Adrenal gland (tissue), 12 donors: ENCODE results near the gene ORC5. TPM values are rescaled to one million over a fixed set of nuclear protein-coding genes. Genes with fewer than 3 reads are reported as not detected.
A peak's percentile ranks its signal among the peaks of the same experiment; 100 is the strongest.
"Not testable (repeated sequence)": the region's sequence is repeated elsewhere in the genome, so short reads cannot be mapped to it uniquely, and the experiment has no call there.

Source experiments
- DNase-seq, 7 donors: peaks; one replicate each; pipeline ENCODE4 v3.0.0-alpha.2; 2019 to 2020
- H3K27ac ChIP-seq, 5 donors: fragments of 200-600 bp; sonication (generic) in 4 of 5; 1 replicate in 3 of 5; 2 replicates in 2 of 5; pipeline versions ENCODE4 v1.5.1 to v1.8.0; 2016 to 2020; ENCODE audit warnings: mild to moderate bottlenecking in 1 of 5
- H3K27me3 ChIP-seq: fragments of 200-600 bp; 2 replicates; pipeline ENCODE4 v1.8.0; 2021
- H3K36me3 ChIP-seq, 2 donors: fragments of 200-600 bp; replicated peaks in 1 of 2; 1 replicate in 1 of 2; 2 replicates in 1 of 2; pipeline versions ENCODE4 v1.5.1 to v1.8.0; 2018 to 2022
- H3K4me1 ChIP-seq, 2 donors: fragments of 200-600 bp; replicated peaks in 1 of 2; 1 replicate in 1 of 2; 2 replicates in 1 of 2; pipeline versions ENCODE4 v1.5.1 to v1.8.0; 2018 to 2021
- H3K4me3 ChIP-seq, 4 donors: fragments of 200-600 bp; sonication (generic) in 3 of 4; one replicate each; pipeline ENCODE4 v1.5.1; 2016 to 2018
- H3K9me3 ChIP-seq, 3 donors: fragments of 200-600 bp; sonication (generic) in 1 of 3; replicated peaks in 1 of 3; 1 replicate in 2 of 3; 2 replicates in 1 of 3; pipeline versions ENCODE4 v1.5.1 to v1.8.0; 2016 to 2021
- POLR2A ChIP-seq, 2 donors: fragments of 450-650 bp; IDR thresholded peaks; one replicate each; pipeline ENCODE4 v1.6.1; 2017; ENCODE audit warnings: antibody characterized with exemption in 2 of 2, mild to moderate bottlenecking in 2 of 2, moderate library complexity in 1 of 2
- WGBS, 4 donors: extraction: QIAGEN DNeasy Blood & Tissue Kit in 2 of 4; methylation state at CpG; one replicate each; pipeline versions ENCODE4 v1.1.5 to v1.1.7; 2013 to 2017; 5-methylcytosine and 5-hydroxymethylcytosine counted together
- intact Hi-C, 2 donors: fragments of 100-400 bp; cut with DNase I; formaldehyde crosslinking; loops; one replicate each; pipeline versions ENCODE4 v1.14.1 to v1.15.0; 2022 to 2023
- polyA plus RNA-seq, 3 donors: library from polyadenylated mRNA; stranded (reverse); fragments of 200-250 nt in 2 of 3; fragments of 350-450 nt in 1 of 3; fragmentation: Illumina TruSeq in 1 of 3; extraction: RNeasy Lipid Tissue Mini Kit (QIAGEN cat#74804) in 1 of 3; gene quantifications; one replicate each; pipeline ENCODE4 v1.2.3, GENCODE V29; 2013 to 2014
- total RNA-seq, 9 donors: library from RNA; depleted of rRNA in 4 of 9; stranded (reverse); fragments of >200 nt in 4 of 9; fragments of 120-200 nt in 1 of 9; fragmentation: NEBNext Ultra II Directional in 1 of 9; extraction: Animal tissue kit (Norgen Biotek cat#: 25700) in 1 of 9; gene quantifications; one replicate each; pipeline versions ENCODE4 v1.1.0 to v1.2.4, GENCODE V29; 2013 to 2023
- TF ChIP-seq, protein P1 (sequence below), 6 experiments: fragments of 450-650 bp in 4 of 6; fragments of 200-600 bp in 2 of 6; sonication (generic) in 1 of 6; IDR thresholded peaks; 1 replicate in 5 of 6; 2 replicates in 1 of 6; pipeline versions ENCODE4 v1.5.1 to v1.8.0; 2016 to 2021; ENCODE audit warnings: antibody characterized with exemption in 6 of 6, mild to moderate bottlenecking in 2 of 6, moderate library complexity in 1 of 6
- donor health status: healthy with polysubstance abuse.
- donor health status: Bipolar disorder and iron deficiency.
- donor health status: DM: yes; HTN: yes; CAD: no.
- donor health status: DM: no; HTN: no; CAD: no.
- donor health status: DM: no; HTN: no; CAD: no.
- donor health status: DM: yes; HTN: yes; CAD: no.

ORC5 gene
- total and polyA plus RNA-seq, 12 donors, result 4.5 to 97.7 (median 18.6) TPM

GRCh38 chr7:104179178-104179577 is 28.6 kb downstream of the ORC5 start:
- peaks cover 0 to 8% of the 10 kb centered on the region in 2 donors for H3K36me3 ChIP-seq
- no peak for DNase-seq

DNA sequence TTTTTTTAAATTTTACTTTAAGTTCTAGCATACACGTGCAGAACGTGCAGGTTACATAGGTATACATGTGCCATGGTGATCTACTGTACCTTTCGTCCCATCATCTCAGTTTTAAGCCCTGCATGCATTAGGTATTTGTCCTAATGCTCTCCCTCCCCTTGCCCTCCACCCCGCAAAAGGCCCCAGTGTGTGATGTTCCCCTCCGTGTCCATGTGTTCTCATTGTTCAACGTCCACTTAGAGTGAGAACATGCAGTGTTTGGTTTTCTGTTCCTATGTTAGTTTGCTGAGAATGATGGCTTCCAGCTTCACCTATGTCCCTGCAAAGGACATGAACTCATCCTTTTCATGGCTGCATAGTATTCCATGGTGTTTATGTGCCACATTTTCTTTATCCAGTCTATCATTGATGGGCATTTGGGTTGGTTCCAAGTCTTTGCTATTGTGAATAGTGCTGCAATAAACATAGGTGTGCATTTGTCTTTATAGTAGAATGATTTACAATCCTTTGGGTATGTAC is 30.2 kb downstream of the ORC5 start:
- intact Hi-C loops, H3K9me3 ChIP-seq, DNase-seq, H3K4me3 ChIP-seq, H3K27ac ChIP-seq, H3K36me3 ChIP-seq, H3K4me1 ChIP-seq, H3K27me3 ChIP-seq: not testable (repeated sequence)
- WGBS, 4 donors, result 96 to 99% (median 97%) methylated on average over 6 of the region's 6 CpGs

More at GRCh38 chr7:104179178-104179577, 28.6 kb downstream of the ORC5 start:
- intact Hi-C loops, result no loop called here
- H3K4me3 ChIP-seq, result no peak overlapping the region
- 93 to 98% (median 98%) methylated on average over 2 of the region's 2 CpGs for whole genome bisulfite sequencing, 4 donors
- peaks cover 0 to 6% of the 10 kb centered on the region in 2 donors for H3K4me1 ChIP-seq
- H3K9me3 ChIP-seq, result no peaks in the 10 kb centered on the region
- H3K27me3 ChIP-seq, result no peaks in the 10 kb centered on the region
- H3K27ac ChIP-seq, result no peak overlapping the region
- TF ChIP-seq, protein P1, sequence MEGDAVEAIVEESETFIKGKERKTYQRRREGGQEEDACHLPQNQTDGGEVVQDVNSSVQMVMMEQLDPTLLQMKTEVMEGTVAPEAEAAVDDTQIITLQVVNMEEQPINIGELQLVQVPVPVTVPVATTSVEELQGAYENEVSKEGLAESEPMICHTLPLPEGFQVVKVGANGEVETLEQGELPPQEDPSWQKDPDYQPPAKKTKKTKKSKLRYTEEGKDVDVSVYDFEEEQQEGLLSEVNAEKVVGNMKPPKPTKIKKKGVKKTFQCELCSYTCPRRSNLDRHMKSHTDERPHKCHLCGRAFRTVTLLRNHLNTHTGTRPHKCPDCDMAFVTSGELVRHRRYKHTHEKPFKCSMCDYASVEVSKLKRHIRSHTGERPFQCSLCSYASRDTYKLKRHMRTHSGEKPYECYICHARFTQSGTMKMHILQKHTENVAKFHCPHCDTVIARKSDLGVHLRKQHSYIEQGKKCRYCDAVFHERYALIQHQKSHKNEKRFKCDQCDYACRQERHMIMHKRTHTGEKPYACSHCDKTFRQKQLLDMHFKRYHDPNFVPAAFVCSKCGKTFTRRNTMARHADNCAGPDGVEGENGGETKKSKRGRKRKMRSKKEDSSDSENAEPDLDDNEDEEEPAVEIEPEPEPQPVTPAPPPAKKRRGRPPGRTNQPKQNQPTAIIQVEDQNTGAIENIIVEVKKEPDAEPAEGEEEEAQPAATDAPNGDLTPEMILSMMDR (IDR thresholded peaks at IDR 0.05), result no peak
- TF ChIP-seq POLR2A (IDR thresholded peaks at IDR 0.05), result no peak

GRCh38 chr7:104176332-104176731 is 31.5 kb downstream of the ORC5 start:
- H3K27ac ChIP-seq, result no peak overlapping the region
- no peak for DNase-seq
- intact Hi-C loops, result no loop called here

DNA sequence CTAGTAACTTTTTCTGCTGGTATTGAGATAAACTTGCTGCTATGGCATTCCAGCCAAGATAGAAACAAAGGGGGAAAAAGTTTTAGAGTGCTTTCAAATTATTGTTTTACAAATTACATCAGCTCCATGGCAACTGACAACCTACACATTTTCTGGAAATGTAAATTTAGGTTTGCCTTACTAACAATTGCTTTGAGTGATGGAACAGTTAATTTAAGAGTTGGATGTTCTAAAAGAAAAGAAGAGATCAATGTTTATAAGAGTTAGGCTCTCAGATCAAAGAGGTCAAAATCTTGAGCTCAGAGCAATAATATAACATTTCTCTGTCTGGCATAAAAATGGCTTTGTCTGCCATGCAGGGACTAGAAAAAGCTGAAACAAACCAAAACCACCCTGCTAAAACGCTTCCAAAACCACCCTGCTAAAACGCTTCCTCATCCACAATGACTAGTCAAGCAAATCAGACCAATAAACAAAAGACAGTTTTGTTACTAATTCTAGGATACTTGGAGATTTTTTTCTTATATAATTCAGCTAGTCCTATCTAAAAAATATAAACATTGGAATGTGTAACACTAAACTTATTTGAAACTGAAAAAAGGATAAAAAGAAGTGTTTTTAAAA is 32.3 kb downstream of the ORC5 start:
- H3K4me3 ChIP-seq, result no peak overlapping the region
- H3K36me3 ChIP-seq, result no peaks in the 10 kb centered on the region
- H3K4me1 ChIP-seq, result peaks cover 0 to 6% of the 10 kb centered on the region in 2 donors
- no peaks in the 10 kb centered on the region for H3K9me3 ChIP-seq
- 70 to 83% (median 75%) methylated on average over 2 of the region's 2 CpGs for WGBS, 4 donors
- H3K27ac ChIP-seq, result no peak overlapping the region
- TF ChIP-seq POLR2A (IDR thresholded peaks at IDR 0.05), result no peak
- TF ChIP-seq, protein P1 (IDR thresholded peaks at IDR 0.05), result no peak
- no peak for DNase-seq
- H3K27me3 ChIP-seq, result no peaks in the 10 kb centered on the region
- intact Hi-C loops, result no loop called here

More at GRCh38 chr7:104176332-104176731, 31.5 kb downstream of the ORC5 start:
- Histone ChIP-seq H3K9me3 (no peaks in the 10 kb centered on the region), H3K4me1 (peaks cover 0 to 6% of the 10 kb centered on the region in 2 donors), H3K27me3 (no peaks in the 10 kb centered on the region), H3K36me3 (no peaks in the 10 kb centered on the region), H3K4me3 (no peak overlapping the region)
- WGBS, 4 donors, result 84 to 90% (median 87%) methylated on average over 4 of the region's 4 CpGs
- no peak for TF ChIP-seq POLR2A (IDR thresholded peaks at IDR 0.05)
- TF ChIP-seq, protein P1 (IDR thresholded peaks at IDR 0.05), result no peak

DNA sequence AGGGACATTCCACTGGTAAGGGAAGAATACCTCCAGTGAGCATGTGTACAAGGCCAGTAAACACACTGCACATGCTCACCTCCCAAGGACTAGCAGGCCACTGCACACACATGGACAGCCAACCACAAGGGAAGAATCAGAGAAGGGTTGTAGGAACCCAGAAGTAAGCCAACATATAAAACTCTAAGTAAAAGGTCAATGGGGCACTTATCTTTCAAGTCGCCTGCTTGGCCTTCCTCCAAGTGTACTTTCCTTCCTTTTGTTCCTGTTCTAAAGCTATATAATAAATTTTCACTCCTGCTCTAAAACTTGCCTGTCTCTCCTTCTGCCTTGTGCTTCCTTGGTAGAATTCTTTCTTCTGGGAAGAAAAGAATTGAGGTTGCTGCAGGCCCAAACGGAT is 33.0 kb downstream of the ORC5 start:
- TF ChIP-seq, protein P1 (IDR thresholded peaks at IDR 0.05), result no peak
- no peak for TF ChIP-seq POLR2A (IDR thresholded peaks at IDR 0.05)
- H3K27ac ChIP-seq, result no peak overlapping the region
- intact Hi-C loops, result no loop called here
- H3K27me3 ChIP-seq, result no peaks in the 10 kb centered on the region
- 47 to 59% (median 56%) methylated on average over 2 of the region's 2 CpGs for WGBS, 4 donors
- DNase-seq, result peak in 1 of 7 donors; percentile 5
- no peaks in the 10 kb centered on the region for H3K9me3 ChIP-seq
- H3K36me3 ChIP-seq, result no peaks in the 10 kb centered on the region
- peaks cover 0 to 6% of the 10 kb centered on the region in 2 donors for H3K4me1 ChIP-seq
- H3K4me3 ChIP-seq, result no peak overlapping the region
